HCT116 (cell line): ENCODE results near the gene SHISAL2A. TPM values are rescaled to one million over a fixed set of nuclear protein-coding genes. Genes with fewer than 3 reads are reported as not detected.

Source experiments
- ATAC-seq: fragments of 200-7000 bp; cut with Tn5 transposase; 2 replicates; pipeline ENCODE4 v1.9.1; 2020; ENCODE audit warnings: mild to moderate bottlenecking, moderate library complexity
- BruUV-seq: library from RNA; stranded (reverse); fragments of 400-500 nt; replicated peaks from 2 replicates; lab custom pipeline; 2021; lab: Mats Ljungman, UMichigan
- CTCF ChIA-PET: fragments of 300-600 bp; sonication (Branson Sonifier 250); formaldehyde crosslinking; loops from one replicate; lab custom pipeline; 2021; ENCODE audit warnings: antibody characterized with exemption; lab: Charles Lee
- POLR2A ChIA-PET: fragments of 300-600, 350-600 bp; sonication (Branson Sonifier 250); formaldehyde crosslinking; loops from one replicate; lab custom pipeline; 2021; ENCODE audit warnings: antibody characterized with exemption; lab: Charles Lee
- RAD21 ChIA-PET, 2 experiments: fragments of 300-600 bp; sonication (Branson Sonifier 250); formaldehyde crosslinking; loops; one replicate each; lab custom pipeline; 2023; ENCODE audit warnings: low total read pairs in 2 of 2; ENCODE audit not compliant: uncharacterized antibody in 2 of 2, unreplicated experiment in 2 of 2, low non-redundant PET in 1 of 2; lab: Charles Lee
- DNase-seq: peaks from one replicate; pipeline ENCODE4 v3.0.0-alpha.2; 2010; ENCODE audit warnings: low read depth, low spot score
- H2AFZ ChIP-seq: fragments of 200-600 bp; shearing (Covaris generic), sonication (generic); 2 replicates; pipeline ENCODE4 v1.6.1; 2017; ENCODE audit warnings: low read depth, mixed run types, mixed read lengths, antibody characterized with exemption, low read length; ENCODE audit not compliant: poor library complexity, severe bottlenecking
- H3K27ac ChIP-seq: 2 replicates; pipeline ENCODE4 v1.5.1; 2012; ENCODE audit warnings: low read depth, low read length
- H3K27me3 ChIP-seq: fragments of 200-600 bp; sonication (generic); 2 replicates; pipeline ENCODE4 v1.6.1; 2016; ENCODE audit warnings: mixed run types, low read length, mixed read lengths; ENCODE audit not compliant: insufficient read depth
- H3K36me3 ChIP-seq, 2 experiments: fragments of 200-500 bp in 1 of 2; fragments of 200-600 bp in 1 of 2; sonication (Bioruptor generic) in 1 of 2; sonication (generic) in 1 of 2; 2 replicates each; pipeline versions ENCODE4 v1.5.1 to v1.6.1; 2014 to 2016; ENCODE audit warnings: low read length in 2 of 2, inconsistent platforms in 1 of 2, mixed read lengths in 1 of 2, mixed run types in 1 of 2; ENCODE audit not compliant: insufficient read depth in 2 of 2, control insufficient read depth in 1 of 2
- H3K4me1 ChIP-seq, 2 experiments: fragments of 200-600 bp in 1 of 2; sonication (generic) in 1 of 2; 2 replicates each; pipeline versions ENCODE4 v1.5.1 to v1.6.1; 2012 to 2017; ENCODE audit warnings: low read length in 2 of 2, inconsistent platforms in 1 of 2, mild to moderate bottlenecking in 1 of 2, mixed read lengths in 1 of 2, mixed run types in 1 of 2, moderate library complexity in 1 of 2; ENCODE audit not compliant: insufficient read depth in 2 of 2, control insufficient read depth in 1 of 2
- H3K4me2 ChIP-seq: fragments of 200-600 bp; sonication (generic); 2 replicates; pipeline ENCODE4 v1.6.1; 2017; ENCODE audit warnings: mixed run types, low read length, mixed read lengths
- H3K4me3 ChIP-seq, 2 experiments: fragments of 200-600 bp in 1 of 2; sonication (generic) in 1 of 2; replicated peaks in 1 of 2; 2 replicates each; pipeline ENCODE4 v1.5.1; 2011 to 2016; ENCODE audit warnings: low read length in 2 of 2, control low read depth in 1 of 2, low read depth in 1 of 2, mild to moderate bottlenecking in 1 of 2, mixed read lengths in 1 of 2, mixed run types in 1 of 2
- H3K79me2 ChIP-seq: fragments of 200-600 bp; sonication (generic); 2 replicates; pipeline ENCODE4 v1.6.1; 2017; ENCODE audit warnings: mild to moderate bottlenecking, mixed run types, low read length, moderate library complexity, mixed read lengths; ENCODE audit not compliant: insufficient read depth
- H3K9ac ChIP-seq: fragments of 200-600 bp; sonication (generic); 2 replicates; pipeline ENCODE4 v1.6.1; 2016; ENCODE audit warnings: low read length, mixed read lengths
- H3K9me2 ChIP-seq: fragments of 200-600 bp; sonication (generic), shearing (Covaris generic); 2 replicates; pipeline ENCODE4 v1.6.1; 2017; ENCODE audit warnings: mixed run types, mild to moderate bottlenecking, moderate library complexity; ENCODE audit not compliant: insufficient read depth
- H3K9me3 ChIP-seq, 2 experiments: fragments of 200-500 bp in 1 of 2; fragments of 200-600 bp in 1 of 2; sonication (Bioruptor generic) in 1 of 2; sonication (generic) in 1 of 2; 2 replicates each; pipeline ENCODE4 v1.6.1; 2014 to 2017; ENCODE audit warnings: low read length in 2 of 2, mixed read lengths in 2 of 2, inconsistent platforms in 1 of 2, low read depth in 1 of 2, mild to moderate bottlenecking in 1 of 2, mixed run types in 1 of 2, moderate library complexity in 1 of 2; ENCODE audit not compliant: control insufficient read depth in 1 of 2, insufficient read depth in 1 of 2
- H4K20me1 ChIP-seq: fragments of 200-600 bp; sonication (generic), shearing (Covaris generic); 2 replicates; pipeline ENCODE4 v1.6.1; 2017; ENCODE audit warnings: mixed run types, mild to moderate bottlenecking, moderate library complexity; ENCODE audit not compliant: insufficient read depth
- CEBPB ChIP-seq: IDR thresholded peaks from 2 replicates; pipeline ENCODE4 v1.6.1; 2012; ENCODE audit warnings: low read depth
- CTCF ChIP-seq, 3 experiments: fragments of 200-600 bp in 1 of 3; sonication (generic) in 1 of 3; IDR thresholded peaks in 2 of 3; conservative IDR thresholded peaks in 1 of 3; 2 replicates each; pipeline ENCODE4 v1.5.1; 2012 to 2017; ENCODE audit warnings: low read depth in 2 of 3, low read length in 2 of 3, antibody characterized with exemption in 1 of 3, borderline replicate concordance in 1 of 3, control low read depth in 1 of 3, mild to moderate bottlenecking in 1 of 3, mixed read lengths in 1 of 3, mixed run types in 1 of 3, moderate library complexity in 1 of 3; ENCODE audit not compliant: insufficient read depth in 1 of 3
- EZH2phosphoT487 ChIP-seq: fragments of 200-600 bp; IDR thresholded peaks from 2 replicates; pipeline ENCODE4 v1.6.1; 2018; ENCODE audit warnings: antibody characterized with exemption, borderline replicate concordance
- MAX ChIP-seq: IDR thresholded peaks from 2 replicates; pipeline ENCODE4 v1.6.1; 2012
- POLR2AphosphoS5 ChIP-seq: IDR thresholded peaks from 2 replicates; pipeline ENCODE4 v1.6.1; 2011; ENCODE audit warnings: mild to moderate bottlenecking, low read depth, low read length, moderate library complexity
- SIN3A ChIP-seq: IDR thresholded peaks from 2 replicates; pipeline ENCODE4 v1.6.1; 2012; ENCODE audit warnings: low read depth
- SP1 ChIP-seq: IDR thresholded peaks from 2 replicates; pipeline ENCODE4 v1.6.1; 2012; ENCODE audit warnings: low read depth
- TCF7L2 ChIP-seq: IDR thresholded peaks from 2 replicates; pipeline ENCODE4 v1.7.0; 2011; ENCODE audit warnings: borderline replicate concordance, inconsistent platforms; ENCODE audit not compliant: insufficient read depth, insufficient read length; ENCODE audit errors: extremely low read depth
- ZBTB33 ChIP-seq: IDR thresholded peaks from 2 replicates; pipeline ENCODE4 v1.6.1; 2011; ENCODE audit warnings: mild to moderate bottlenecking, low read length, moderate library complexity; ENCODE audit not compliant: insufficient replicate concordance; ENCODE audit errors: extremely low read depth
- ZFX ChIP-seq: fragments of 450-650 bp; IDR thresholded peaks from 2 replicates; pipeline ENCODE4 v1.6.1; 2017
- ZNF274 ChIP-seq: fragments of 200-500 bp; sonication (Bioruptor generic); IDR thresholded peaks from 2 replicates; pipeline ENCODE4 v1.6.1; 2014; ENCODE audit warnings: mild to moderate bottlenecking, low read depth, low read length, inconsistent platforms
- intact Hi-C: fragments of 100-400 bp; cut with micrococcal nuclease; formaldehyde crosslinking; loops from 2 replicates; pipeline ENCODE4 v1.10.0; 2022
- total RNA-seq: library from RNA; stranded (reverse); gene quantifications from one replicate; pipeline ENCODE4 v1.2.1, GENCODE V29; 2021; ENCODE audit not compliant: unreplicated experiment

SHISAL2A gene
- total RNA-seq, 1 experiment from 2014 or later = not detected

- H3K27ac ChIP-seq = peak overlapping the region; percentile 45
Observed at GRCh38 chr1:52702886-52703787, 70.2 kb downstream of the SHISAL2A start.

More at GRCh38 chr1:52702886-52703787, 70.2 kb downstream of the SHISAL2A start:
- Histone ChIP-seq H3K4me3 (peak overlapping the region; percentile 33 to 40), H3K4me2 (peak overlapping the region; percentile 65), H3K36me3 (no peaks in the 10 kb centered on the region), H3K27me3 (no peaks in the 10 kb centered on the region), H4K20me1 (no peaks in the 10 kb centered on the region), H3K4me1 (peaks cover 11 to 38% of the 10 kb centered on the region in 2 experiments), H3K9ac (peak overlapping the region; percentile 11; the same call in 1 of the 2 replicates), H3K9me2 (no peaks in the 10 kb centered on the region), H3K79me2 (peaks cover 5% of the 10 kb centered on the region; the same call in 1 of the 2 replicates), H2AFZ (no peak overlapping the region), H3K9me3 (no peaks in the 10 kb centered on the region)
- TF ChIP-seq CTCF (IDR thresholded peaks at IDR 0.05 in 2 of 3, conservative IDR thresholded peaks at IDR 0.05 in 1 of 3; ENCODE audit: borderline replicate concordance in 1 of 3, insufficient read depth in 1 of 3, low read depth in 2 of 3, low read length in 2 of 3) = no peak
- 0 out of 2 replicates have a peak, but pooled peaks have one; percentile 22 for TF ChIP-seq POLR2AphosphoS5
- TF ChIP-seq ZBTB33 = no peak
- no peak for TF ChIP-seq SIN3A
- no peak for TF ChIP-seq EZH2phosphoT487
- TF ChIP-seq ZNF274 = no peak
- peak; percentile 21; the same call in 1 of the 2 replicates for TF ChIP-seq ZFX
- peak; percentile 96 for TF ChIP-seq MAX
- no peak; the same call in 1 of the 2 replicates for TF ChIP-seq CEBPB
- no peak for TF ChIP-seq TCF7L2
- TF ChIP-seq SP1 = peak; percentile 45; the same call in 1 of the 2 replicates
- BruUV-seq = TSS peak; percentile 31
- intact Hi-C loops = loop anchor here (5.0 to 10.0 kb wide), 3 partner anchors 122 to 479 kb away; partner anchors contain the start of gene ECHDC2
- POLR2A ChIA-PET = interaction anchor here (0.6 kb wide), 1 partner anchor 24 kb away, joined by 3 read pairs; the partner anchor contains the start of gene ZYG11B
- ATAC-seq (peak; percentile 79), DNase-seq (peak; percentile 80)
- RAD21 ChIA-PET = no interaction called here
- CTCF ChIA-PET = no interaction called here
